Chondrocyte (in vitro differentiated cells): ENCODE measurements around the gene SEMA4D. TPM values are rescaled to one million over a fixed set of nuclear protein-coding genes. Genes with fewer than 3 reads are reported as not detected.

Experiments used
- DNase-seq: peaks from one replicate; pipeline ENCODE4 v3.0.0; 2021; ENCODE audit warnings: mixed read lengths, low spot score
- H3K27ac Mint-ChIP-seq: one replicate; pipeline ENCODE4 v1.8.0; 2021; ENCODE audit warnings: mild to moderate bottlenecking, moderate library complexity, mixed read lengths; ENCODE audit not compliant: unreplicated experiment
- H3K27me3 Mint-ChIP-seq: 2 replicates; pipeline ENCODE4 v1.8.0; 2021; ENCODE audit warnings: low read depth, mixed read lengths
- H3K36me3 Mint-ChIP-seq: 2 replicates; pipeline ENCODE4 v1.8.0; 2021; ENCODE audit warnings: low read depth, mixed read lengths
- H3K4me1 Mint-ChIP-seq: 2 replicates; pipeline ENCODE4 v1.8.0; 2021; ENCODE audit warnings: low read depth, mild to moderate bottlenecking, mixed read lengths
- H3K4me3 Mint-ChIP-seq: one replicate; pipeline ENCODE4 v1.8.0; 2021; ENCODE audit warnings: mild to moderate bottlenecking, moderate library complexity, mixed read lengths; ENCODE audit not compliant: unreplicated experiment
- H3K9me3 Mint-ChIP-seq: 2 replicates; pipeline ENCODE4 v1.8.0; 2021; ENCODE audit warnings: low read depth, mixed read lengths
- total RNA-seq: library from RNA; stranded (reverse); gene quantifications from 3 replicates; pipeline ENCODE4 v1.2.1, GENCODE V29; 2021
- TF ChIP-seq, protein P1 (sequence below): fragments of 200-600 bp; sonication (generic); IDR thresholded peaks from 2 replicates; pipeline ENCODE4 v1.5.0; 2021; ENCODE audit warnings: antibody characterized with exemption, mild to moderate bottlenecking, moderate library complexity

The SEMA4D gene
- total RNA-seq, 1 donor from 2014 or later: 3.8 TPM

DNA sequence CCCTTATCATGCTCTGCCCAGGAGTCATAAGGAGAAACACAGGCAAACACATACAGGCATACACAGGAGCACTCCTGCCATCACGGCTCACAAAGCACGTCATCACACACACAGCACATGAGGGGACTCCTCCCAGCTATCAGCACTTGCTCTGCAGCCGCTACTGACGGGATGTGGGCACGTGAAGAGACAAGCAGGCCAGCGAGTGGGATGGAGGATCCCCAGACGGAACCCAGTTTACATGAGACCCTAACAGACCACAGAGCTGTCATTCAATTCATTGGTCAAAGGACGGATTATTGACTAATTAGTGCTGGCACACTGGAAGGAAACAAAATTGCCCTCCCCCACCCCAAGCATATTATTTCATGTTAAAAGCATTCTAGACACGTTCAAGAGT is 53.6 kb downstream of the SEMA4D start:
- no peak for DNase-seq
- H3K27me3 Mint-ChIP-seq: no peaks in the 10 kb centered on the region
- H3K9me3 Mint-ChIP-seq: no peaks in the 10 kb centered on the region
- H3K27ac Mint-ChIP-seq: no peak overlapping the region
- TF ChIP-seq, protein P1, sequence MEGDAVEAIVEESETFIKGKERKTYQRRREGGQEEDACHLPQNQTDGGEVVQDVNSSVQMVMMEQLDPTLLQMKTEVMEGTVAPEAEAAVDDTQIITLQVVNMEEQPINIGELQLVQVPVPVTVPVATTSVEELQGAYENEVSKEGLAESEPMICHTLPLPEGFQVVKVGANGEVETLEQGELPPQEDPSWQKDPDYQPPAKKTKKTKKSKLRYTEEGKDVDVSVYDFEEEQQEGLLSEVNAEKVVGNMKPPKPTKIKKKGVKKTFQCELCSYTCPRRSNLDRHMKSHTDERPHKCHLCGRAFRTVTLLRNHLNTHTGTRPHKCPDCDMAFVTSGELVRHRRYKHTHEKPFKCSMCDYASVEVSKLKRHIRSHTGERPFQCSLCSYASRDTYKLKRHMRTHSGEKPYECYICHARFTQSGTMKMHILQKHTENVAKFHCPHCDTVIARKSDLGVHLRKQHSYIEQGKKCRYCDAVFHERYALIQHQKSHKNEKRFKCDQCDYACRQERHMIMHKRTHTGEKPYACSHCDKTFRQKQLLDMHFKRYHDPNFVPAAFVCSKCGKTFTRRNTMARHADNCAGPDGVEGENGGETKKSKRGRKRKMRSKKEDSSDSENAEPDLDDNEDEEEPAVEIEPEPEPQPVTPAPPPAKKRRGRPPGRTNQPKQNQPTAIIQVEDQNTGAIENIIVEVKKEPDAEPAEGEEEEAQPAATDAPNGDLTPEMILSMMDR: no peak
- H3K36me3 Mint-ChIP-seq: no peaks in the 10 kb centered on the region
- peaks cover 8% of the 10 kb centered on the region for H3K4me1 Mint-ChIP-seq
- H3K4me3 Mint-ChIP-seq: no peak overlapping the region

DNA sequence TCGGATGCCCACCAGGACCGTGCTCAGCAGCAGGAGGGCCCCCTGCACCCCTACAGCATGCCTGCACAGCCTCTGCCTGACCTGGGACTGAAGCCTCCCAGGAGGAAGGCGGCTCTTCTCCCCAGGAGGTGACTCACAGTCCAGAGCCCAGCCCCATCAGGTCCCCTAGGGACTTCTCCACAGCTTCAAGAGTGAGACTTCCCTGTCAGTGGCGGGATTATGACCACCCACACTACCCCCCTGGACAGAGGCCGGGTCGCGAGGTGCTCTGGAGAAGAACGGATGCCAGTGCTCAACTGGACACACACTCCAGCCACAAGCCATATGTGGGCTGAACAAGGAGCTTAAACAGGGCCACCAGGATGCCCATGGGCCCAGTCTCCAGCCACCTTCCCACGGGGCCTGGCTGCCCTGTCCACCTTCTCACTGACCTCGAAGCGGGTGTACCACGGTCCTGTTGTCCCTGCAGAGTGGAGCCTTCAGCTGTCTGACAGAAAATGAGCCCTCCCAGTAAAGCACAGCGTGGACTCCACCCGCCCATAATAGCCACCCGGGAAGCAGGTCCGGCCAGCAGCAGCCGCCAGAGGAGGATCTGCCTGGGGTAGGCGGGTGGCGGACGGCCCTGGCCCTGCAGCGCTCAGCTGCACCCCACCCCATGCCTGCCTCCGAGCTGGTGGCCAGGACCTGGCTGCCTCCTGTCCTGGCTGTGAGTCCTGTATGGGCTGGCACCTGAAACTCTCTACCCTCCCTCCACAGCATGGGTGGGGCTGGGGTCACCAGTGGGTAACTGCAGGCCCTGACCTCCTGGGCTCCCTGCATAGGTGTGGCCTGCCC is 54.7 kb downstream of the SEMA4D start:
- Mint-ChIP-seq H3K27me3 (no peaks in the 10 kb centered on the region), H3K9me3 (no peaks in the 10 kb centered on the region), H3K4me3 (no peak overlapping the region), H3K4me1 (peaks cover 8% of the 10 kb centered on the region), H3K27ac (no peak overlapping the region), H3K36me3 (no peaks in the 10 kb centered on the region)
- TF ChIP-seq, protein P1: no peak
- DNase-seq: no peak

DNA sequence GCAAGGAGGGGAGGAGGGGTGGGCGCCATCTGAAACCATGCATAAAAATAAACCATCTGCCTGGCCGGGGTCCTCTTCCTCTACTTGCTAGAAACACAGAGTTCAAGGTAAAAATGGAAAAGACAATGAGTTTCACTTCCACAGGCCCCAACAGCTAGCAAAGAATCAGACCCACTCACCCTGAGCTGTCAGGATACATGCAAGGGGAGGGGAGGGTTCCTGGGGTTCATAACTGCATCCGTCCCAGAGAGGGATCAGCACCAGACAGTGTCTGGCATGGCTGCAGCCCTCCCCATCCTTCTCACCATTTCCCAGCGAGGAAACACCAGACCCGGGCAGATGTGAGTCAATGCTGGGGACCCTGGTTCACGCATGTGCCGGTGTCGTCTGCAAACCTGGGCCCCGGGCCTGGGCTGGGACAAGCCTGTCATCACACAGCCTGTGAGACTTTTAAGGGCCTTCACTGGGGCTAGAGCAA is 55.4 kb downstream of the SEMA4D start:
- Mint-ChIP-seq H3K4me3 (no peak overlapping the region), H3K4me1 (peaks cover 8% of the 10 kb centered on the region), H3K27ac (no peak overlapping the region), H3K27me3 (no peaks in the 10 kb centered on the region), H3K9me3 (no peaks in the 10 kb centered on the region), H3K36me3 (no peaks in the 10 kb centered on the region)
- no peak for DNase-seq
- TF ChIP-seq, protein P1: no peak

DNA sequence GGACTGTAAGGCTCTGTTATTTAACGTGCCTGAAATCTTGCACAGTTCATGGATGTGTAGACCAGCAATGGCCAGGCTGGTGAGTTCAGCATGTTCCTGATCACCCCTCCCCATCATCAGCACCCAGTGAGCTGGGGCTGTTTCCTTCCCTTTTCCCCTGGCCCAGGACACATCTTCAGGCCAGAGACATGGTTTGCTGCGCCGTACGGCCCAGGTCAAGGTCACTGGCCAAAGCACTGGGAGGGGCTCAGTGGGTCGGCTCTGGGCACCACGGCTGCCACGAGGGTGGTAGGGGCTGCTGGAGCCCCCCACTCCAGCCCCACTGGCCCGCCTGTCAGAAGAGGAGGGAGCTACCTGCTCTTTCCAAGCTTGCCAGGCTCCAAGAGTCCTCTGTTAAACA is 55.9 kb downstream of the SEMA4D start:
- DNase-seq: no peak
- H3K27me3 Mint-ChIP-seq: no peaks in the 10 kb centered on the region
- H3K9me3 Mint-ChIP-seq: no peaks in the 10 kb centered on the region
- H3K27ac Mint-ChIP-seq: no peak overlapping the region
- H3K36me3 Mint-ChIP-seq: no peaks in the 10 kb centered on the region
- TF ChIP-seq, protein P1: no peak
- H3K4me3 Mint-ChIP-seq: no peak overlapping the region
- H3K4me1 Mint-ChIP-seq: peaks cover 8% of the 10 kb centered on the region

DNA sequence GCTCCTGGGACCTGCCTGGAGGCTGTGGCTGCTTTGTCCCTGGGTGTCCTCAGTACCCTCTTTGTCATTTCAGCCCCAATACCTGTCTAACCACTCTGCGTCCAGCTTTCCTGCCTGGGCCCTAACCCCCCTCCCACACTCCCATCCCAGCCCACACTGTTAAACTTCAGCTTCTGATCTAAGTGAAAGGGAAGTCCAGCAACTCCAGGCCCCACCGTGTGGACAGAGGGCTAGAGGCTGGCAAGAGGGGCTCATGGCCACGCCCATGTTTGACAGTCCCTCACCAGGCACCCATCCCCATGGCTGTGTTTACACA is 56.3 kb downstream of the SEMA4D start:
- no peak for DNase-seq
- Mint-ChIP-seq H3K9me3 (no peaks in the 10 kb centered on the region), H3K27me3 (no peaks in the 10 kb centered on the region), H3K36me3 (no peaks in the 10 kb centered on the region), H3K27ac (no peak overlapping the region), H3K4me1 (peaks cover 8% of the 10 kb centered on the region), H3K4me3 (no peak overlapping the region)
- TF ChIP-seq, protein P1: no peak
